Brain microvascular endothelial cell (primary cell): ENCODE data around the gene PPFIA3.

ENCODE experiments used
- DNase-seq: peaks from one replicate; pipeline ENCODE4 v3.0.0-alpha.2; 2020
- H3K27ac ChIP-seq: fragments of 250-450 bp; sonication (Bioruptor Pico); 2 replicates; pipeline ENCODE4 v1.5.1; 2020; ENCODE audit warnings: mild to moderate bottlenecking, moderate library complexity
- H3K27me3 ChIP-seq: fragments of 250-450 bp; sonication (Bioruptor Pico); replicated peaks from 2 replicates; pipeline ENCODE4 v1.5.1; 2020; ENCODE audit warnings: mild to moderate bottlenecking
- H3K36me3 ChIP-seq: fragments of 250-450 bp; sonication (Bioruptor Pico); replicated peaks from 2 replicates; pipeline ENCODE4 v1.5.1; 2020; ENCODE audit warnings: mild to moderate bottlenecking
- H3K4me3 ChIP-seq: 2 replicates; pipeline ENCODE4 v1.5.1; 2011; ENCODE audit warnings: low read depth, mild to moderate bottlenecking, control low read depth, low read length, moderate library complexity
- CTCF ChIP-seq: IDR thresholded peaks from 2 replicates; pipeline ENCODE4 v1.5.1; 2011; ENCODE audit warnings: low read depth, mild to moderate bottlenecking, moderate library complexity, low read length, control low read depth, inconsistent platforms; ENCODE audit errors: missing control alignments
- in situ Hi-C: cut with HindIII; loops from 2 replicates; pipeline ENCODE4 v1.10.0; 2017; ENCODE audit warnings: low sequenced_read_pairs, low pct_ligation_motif_present

The PPFIA3 gene

GRCh38 chr19:49161987-49162386 lies 42.6 kb downstream of the PPFIA3 start:
- in situ Hi-C loops: no loop called here
- no peak overlapping the region for H3K4me3 ChIP-seq
- peaks cover 2% of the 10 kb centered on the region for H3K36me3 ChIP-seq
- no peak for TF ChIP-seq CTCF
- no peaks in the 10 kb centered on the region for H3K27me3 ChIP-seq
- DNase-seq: peak; percentile 43
- no peak overlapping the region for H3K27ac ChIP-seq

GRCh38 chr19:49165111-49165750 lies 45.9 kb downstream of the PPFIA3 start:
- Histone ChIP-seq H3K27ac (no peak overlapping the region), H3K27me3 (no peaks in the 10 kb centered on the region), H3K36me3 (peaks cover 13% of the 10 kb centered on the region), H3K4me3 (no peak overlapping the region)
- in situ Hi-C loops: no loop called here
- peak; percentile 25 for DNase-seq
- no peak for TF ChIP-seq CTCF

GRCh38 chr19:49165865-49166301 lies 46.5 kb downstream of the PPFIA3 start:
- in situ Hi-C loops: no loop called here
- H3K27ac ChIP-seq: no peak overlapping the region
- H3K36me3 ChIP-seq: peaks cover 19% of the 10 kb centered on the region
- no peak for DNase-seq
- peak; percentile 32 for TF ChIP-seq CTCF
- no peak overlapping the region for H3K4me3 ChIP-seq
- no peaks in the 10 kb centered on the region for H3K27me3 ChIP-seq

- peaks cover 32% of the 10 kb centered on the region for H3K36me3 ChIP-seq
- no peak overlapping the region for H3K27ac ChIP-seq
- no peak overlapping the region for H3K4me3 ChIP-seq
- no peaks in the 10 kb centered on the region for H3K27me3 ChIP-seq
- no peak for DNase-seq
- no peak for TF ChIP-seq CTCF
- in situ Hi-C loops: no loop called here
Measured at GRCh38 chr19:49167857-49168409, 48.6 kb downstream of the PPFIA3 start.

GRCh38 chr19:49168421-49168820 lies 49.1 kb downstream of the PPFIA3 start:
- in situ Hi-C loops: no loop called here
- no peak for TF ChIP-seq CTCF
- H3K27me3 ChIP-seq: no peaks in the 10 kb centered on the region
- DNase-seq: no peak
- H3K27ac ChIP-seq: no peak overlapping the region
- no peak overlapping the region for H3K4me3 ChIP-seq
- H3K36me3 ChIP-seq: peaks cover 34% of the 10 kb centered on the region

GRCh38 chr19:49173198-49173597 lies 53.9 kb downstream of the PPFIA3 start:
- Histone ChIP-seq H3K4me3 (no peak overlapping the region), H3K27ac (no peak overlapping the region), H3K36me3 (peaks cover 47% of the 10 kb centered on the region), H3K27me3 (no peaks in the 10 kb centered on the region)
- no peak for TF ChIP-seq CTCF
- in situ Hi-C loops: no loop called here
- no peak for DNase-seq
